ENCODE data around the gene FUT7.
A peak's percentile ranks its signal among the peaks of the same experiment; 100 is the strongest.

The FUT7 gene

GRCh38 chr9:137032858-137033257 is 970 bp upstream of the FUT7 start:
- no peak for DNase-seq (ENCODE audit: low spot score)

- DNase-seq (ENCODE audit: low spot score) = peak; percentile 39
Observed at GRCh38 chr9:137030538-137031527, 1.1 kb downstream of the FUT7 start.

- DNase-seq (ENCODE audit: low spot score) = no peak
Observed at GRCh38 chr9:137030006-137030405, 1.9 kb downstream of the FUT7 start.

- DNase-seq (ENCODE audit: low spot score) = peak; percentile 58
Observed at GRCh38 chr9:137029058-137029936, 2.6 kb downstream of the FUT7 start.

GRCh38 chr9:137028263-137029057 is 3.4 kb downstream of the FUT7 start:
- DNase-seq (ENCODE audit: low spot score) = peak; percentile 61

- DNase-seq (ENCODE audit: low spot score) = no peak
Observed at GRCh38 chr9:137027369-137028262, 4.3 kb downstream of the FUT7 start, which contains the start of gene ABCA2. Gene ABCA2, minus strand, starts transcription at chr9:137028237. Its CDS starts 97 bp downstream, at chr9:137028140.

GRCh38 chr9:137026828-137027227 is 5.1 kb downstream of the FUT7 start:
- DNase-seq (ENCODE audit: low spot score) = no peak

- DNase-seq (ENCODE audit: low spot score) = no peak
Observed at GRCh38 chr9:137026384-137026783, 5.5 kb downstream of the FUT7 start.

GRCh38 chr9:137025517-137025966 is 6.3 kb downstream of the FUT7 start:
- DNase-seq (ENCODE audit: low spot score) = no peak

- DNase-seq (ENCODE audit: low spot score) = no peak
Observed at GRCh38 chr9:137023583-137023991, 8.3 kb downstream of the FUT7 start.

GRCh38 chr9:137023157-137023556 is 8.7 kb downstream of the FUT7 start:
- no peak for DNase-seq (ENCODE audit: low spot score)

GRCh38 chr9:137022662-137023008 is 9.3 kb downstream of the FUT7 start:
- DNase-seq (ENCODE audit: low spot score) = no peak

GRCh38 chr9:137021979-137022661 is 9.8 kb downstream of the FUT7 start:
- peak; percentile 63 for DNase-seq (ENCODE audit: low spot score)

- no peak for DNase-seq (ENCODE audit: low spot score)
Observed at GRCh38 chr9:137021568-137021978, 10.3 kb downstream of the FUT7 start.

- no peak for DNase-seq (ENCODE audit: low spot score)
Observed at GRCh38 chr9:137020771-137021567, 10.9 kb downstream of the FUT7 start.

- DNase-seq (ENCODE audit: low spot score) = no peak
Observed at GRCh38 chr9:137019891-137020683, 11.8 kb downstream of the FUT7 start.

GRCh38 chr9:137018761-137019559 is 12.9 kb downstream of the FUT7 start:
- no peak for DNase-seq (ENCODE audit: low spot score)
